Mononuclear cell (primary cell): Measurements from ENCODE around the gene ADH1C. TPM values are rescaled to one million over a fixed set of nuclear protein-coding genes. Genes with fewer than 3 reads are reported as not detected.

ENCODE experiments used
- H3K27me3 ChIP-seq: 2 replicates; pipeline ENCODE4 v1.6.0; 2011; ENCODE audit warnings: low read length, control low read depth; ENCODE audit not compliant: insufficient read depth
- H3K4me1 ChIP-seq: 2 replicates; pipeline ENCODE4 v1.5.1; 2011; ENCODE audit warnings: mild to moderate bottlenecking, low read length, control low read depth; ENCODE audit not compliant: insufficient read depth
- H3K4me3 ChIP-seq: 2 replicates; pipeline ENCODE4 v1.5.1; 2011; ENCODE audit warnings: mild to moderate bottlenecking, low read length, moderate library complexity
- H3K9me3 ChIP-seq: 2 replicates; pipeline ENCODE4 v1.5.1; 2011; ENCODE audit warnings: low read depth, mild to moderate bottlenecking, control low read depth, low read length
- total RNA-seq: library from RNA; depleted of rRNA; stranded (reverse); fragments of >200 nt; gene quantifications from one replicate; pipeline ENCODE4 v1.2.3, GENCODE V29; 2012

Gene ADH1C
- total RNA-seq, 1 donor = not detected

- H3K9me3 ChIP-seq = peaks cover 4% of the 10 kb centered on the region
Measured at GRCh38 chr4:99293357-99293756, 59.2 kb downstream of the ADH1C start.

DNA sequence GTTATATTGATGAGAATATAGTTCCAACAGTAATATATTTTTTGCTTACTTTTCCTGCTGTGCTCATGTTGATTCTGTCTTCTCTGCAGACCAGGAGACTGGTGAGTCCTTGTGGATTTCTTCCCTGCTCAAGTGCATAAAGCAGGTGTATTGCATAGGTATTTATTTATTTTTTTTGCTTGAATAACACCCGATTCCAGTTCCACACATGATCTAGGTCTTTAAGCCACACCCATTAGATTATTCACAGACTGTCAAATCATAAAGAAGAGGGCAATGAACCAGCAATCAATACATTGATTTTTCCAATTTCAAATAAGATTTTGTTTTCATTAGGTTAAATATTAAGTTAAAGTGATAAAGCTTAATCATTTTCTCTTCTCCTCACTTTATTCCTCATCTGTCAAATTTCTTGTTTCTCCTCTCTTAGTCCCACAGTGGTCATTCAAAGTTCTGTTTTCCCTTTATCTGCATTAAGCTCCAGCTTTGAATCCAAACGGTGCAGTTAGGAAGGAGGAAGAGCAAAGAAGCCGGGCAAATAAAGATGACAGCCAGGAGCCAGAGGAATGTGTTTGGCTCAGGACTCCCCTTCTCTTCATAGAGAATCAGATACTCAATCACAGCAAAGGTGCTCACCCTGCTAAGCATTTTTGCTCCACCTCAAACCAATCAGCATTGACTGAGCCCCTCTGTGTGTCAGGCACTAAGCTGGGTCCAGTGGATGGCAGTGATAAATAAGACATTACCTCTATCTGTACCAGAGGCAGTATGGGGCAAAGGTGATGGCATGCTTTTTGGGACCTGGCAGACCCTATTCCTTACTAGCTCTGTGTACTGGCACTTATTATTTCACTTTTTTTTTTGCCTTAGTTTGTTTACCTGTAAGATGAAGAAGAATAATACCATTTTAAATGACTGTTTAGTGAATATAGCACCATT, 61.4 kb downstream of the ADH1C start, which contains the start of gene ADH1A:
TSS of gene ADH1A (minus strand) at position 138 of the 939 bp plus-strand sequence. CDS start at position 67, 71 bp downstream.
- Histone ChIP-seq H3K9me3 (no peaks in the 10 kb centered on the region), H3K27me3 (no peaks in the 10 kb centered on the region), H3K4me1 (no peaks in the 10 kb centered on the region), H3K4me3 (no peak within 1 kb of the TSS)

More at GRCh38 chr4:99293357-99293756, 59.2 kb downstream of the ADH1C start:
- Histone ChIP-seq H3K4me1 (no peaks in the 10 kb centered on the region), H3K27me3 (no peaks in the 10 kb centered on the region), H3K4me3 (no peak overlapping the region)

Other genes with a start within 250 kb of the ADH1C start
- not detected for gene ADH4, start 208.4 kb downstream of the ADH1C start, total RNA-seq
- not detected for gene ADH6, start 133.5 kb downstream of the ADH1C start, total RNA-seq
- gene ADH1A, start 61.8 kb downstream of the ADH1C start, total RNA-seq = not detected
- gene ADH1B, start 31.3 kb downstream of the ADH1C start, total RNA-seq = not detected
- gene ADH7, start 82.6 kb upstream of the ADH1C start, total RNA-seq = not detected
- not detected for gene C4orf17, start 158.3 kb upstream of the ADH1C start, total RNA-seq
- gene TRMT10A, start 211.3 kb upstream of the ADH1C start, total RNA-seq = 1.8 TPM
- 0.63 TPM for gene MTTP, start 222.1 kb upstream of the ADH1C start, total RNA-seq